Iris pigment epithelial cell (primary cell): ENCODE results near the gene GNA15.

Source experiments
- DNase-seq: peaks from one replicate; pipeline ENCODE4 v3.0.0-alpha.2; 2011; ENCODE audit warnings: low read depth

Gene GNA15

DNA sequence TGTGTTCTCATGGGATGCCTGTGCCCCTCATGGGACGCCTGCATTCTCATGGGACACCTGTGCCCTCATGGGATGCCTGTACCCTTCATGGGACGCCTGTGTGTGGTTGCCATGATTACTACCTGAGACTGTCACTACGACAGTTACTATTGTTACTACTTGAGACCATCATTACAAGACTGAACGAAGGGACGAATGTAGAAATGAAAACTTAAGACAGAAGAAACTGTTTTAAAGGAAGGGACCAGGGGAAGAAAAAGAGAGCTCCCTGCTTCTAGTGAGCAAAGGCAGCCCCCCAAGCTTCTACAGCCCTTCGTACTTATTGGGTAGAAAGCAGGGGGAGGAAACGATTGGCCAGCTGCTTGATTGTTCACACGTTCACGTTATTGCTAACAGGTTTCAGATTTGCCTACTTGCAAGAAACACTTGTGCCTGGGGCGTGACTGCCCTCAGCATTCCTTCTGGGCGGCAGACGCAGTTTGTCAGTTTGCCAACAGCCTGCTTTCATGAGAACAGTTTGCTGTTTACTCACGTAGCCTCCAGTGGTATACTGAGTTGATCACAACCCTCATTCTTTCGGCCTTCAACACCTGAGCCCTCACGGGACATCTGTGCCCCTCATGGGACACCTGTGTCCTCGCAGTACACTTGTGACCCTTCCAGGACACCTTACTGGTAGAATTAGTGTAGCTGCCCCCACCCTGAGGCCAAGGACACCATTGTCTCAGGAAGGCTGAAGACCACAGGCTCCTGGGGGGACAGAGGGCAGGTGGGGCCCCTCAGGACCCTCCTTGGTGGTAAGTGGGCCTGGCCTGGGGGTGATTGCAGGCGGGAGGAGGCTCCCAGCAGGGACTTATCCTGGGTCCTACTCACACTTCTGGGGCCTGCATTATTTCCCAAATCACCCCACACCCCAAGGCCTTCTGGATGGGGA lies 40.2 kb downstream of the GNA15 start:
- peak; percentile 71 for DNase-seq

- DNase-seq: peak; percentile 59
Observed at GRCh38 chr19:3176715-3177501, 41.1 kb downstream of the GNA15 start.

DNA sequence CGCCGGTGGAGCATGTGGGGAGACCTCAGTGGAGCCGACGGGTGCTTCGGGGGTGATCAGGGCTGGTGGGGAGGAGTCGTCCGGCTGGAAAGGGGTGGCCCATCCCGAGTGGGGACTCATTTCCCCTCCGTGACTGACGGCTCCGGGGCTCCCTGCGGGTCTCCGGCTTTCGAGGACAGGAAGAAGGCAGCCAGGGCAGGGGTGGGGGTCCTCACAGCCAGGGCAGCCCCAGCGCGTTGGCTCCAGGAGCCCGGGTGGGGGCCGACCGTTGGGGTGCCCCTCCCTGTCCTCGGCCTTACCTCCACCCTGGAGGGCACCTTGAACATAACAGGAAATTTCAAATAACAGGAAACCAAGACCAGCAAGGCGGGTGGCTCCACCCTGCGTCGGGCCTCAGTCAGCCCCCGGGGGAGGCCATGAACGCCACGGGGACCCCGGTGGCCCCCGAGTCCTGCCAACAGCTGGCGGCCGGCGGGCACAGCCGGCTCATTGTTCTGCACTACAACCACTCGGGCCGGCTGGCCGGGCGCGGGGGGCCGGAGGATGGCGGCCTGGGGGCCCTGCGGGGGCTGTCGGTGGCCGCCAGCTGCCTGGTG lies 42.6 kb downstream of the GNA15 start, which contains the start of gene S1PR4:
S1PR4 (plus strand) TSS at position 393 of the 596 bp plus-strand sequence; CDS start at position 417, 24 bp downstream.
- no peak for DNase-seq

DNA sequence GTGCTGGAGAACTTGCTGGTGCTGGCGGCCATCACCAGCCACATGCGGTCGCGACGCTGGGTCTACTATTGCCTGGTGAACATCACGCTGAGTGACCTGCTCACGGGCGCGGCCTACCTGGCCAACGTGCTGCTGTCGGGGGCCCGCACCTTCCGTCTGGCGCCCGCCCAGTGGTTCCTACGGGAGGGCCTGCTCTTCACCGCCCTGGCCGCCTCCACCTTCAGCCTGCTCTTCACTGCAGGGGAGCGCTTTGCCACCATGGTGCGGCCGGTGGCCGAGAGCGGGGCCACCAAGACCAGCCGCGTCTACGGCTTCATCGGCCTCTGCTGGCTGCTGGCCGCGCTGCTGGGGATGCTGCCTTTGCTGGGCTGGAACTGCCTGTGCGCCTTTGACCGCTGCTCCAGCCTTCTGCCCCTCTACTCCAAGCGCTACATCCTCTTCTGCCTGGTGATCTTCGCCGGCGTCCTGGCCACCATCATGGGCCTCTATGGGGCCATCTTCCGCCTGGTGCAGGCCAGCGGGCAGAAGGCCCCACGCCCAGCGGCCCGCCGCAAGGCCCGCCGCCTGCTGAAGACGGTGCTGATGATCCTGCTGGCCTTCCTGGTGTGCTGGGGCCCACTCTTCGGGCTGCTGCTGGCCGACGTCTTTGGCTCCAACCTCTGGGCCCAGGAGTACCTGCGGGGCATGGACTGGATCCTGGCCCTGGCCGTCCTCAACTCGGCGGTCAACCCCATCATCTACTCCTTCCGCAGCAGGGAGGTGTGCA lies 43.3 kb downstream of the GNA15 start:
- no peak for DNase-seq

DNA sequence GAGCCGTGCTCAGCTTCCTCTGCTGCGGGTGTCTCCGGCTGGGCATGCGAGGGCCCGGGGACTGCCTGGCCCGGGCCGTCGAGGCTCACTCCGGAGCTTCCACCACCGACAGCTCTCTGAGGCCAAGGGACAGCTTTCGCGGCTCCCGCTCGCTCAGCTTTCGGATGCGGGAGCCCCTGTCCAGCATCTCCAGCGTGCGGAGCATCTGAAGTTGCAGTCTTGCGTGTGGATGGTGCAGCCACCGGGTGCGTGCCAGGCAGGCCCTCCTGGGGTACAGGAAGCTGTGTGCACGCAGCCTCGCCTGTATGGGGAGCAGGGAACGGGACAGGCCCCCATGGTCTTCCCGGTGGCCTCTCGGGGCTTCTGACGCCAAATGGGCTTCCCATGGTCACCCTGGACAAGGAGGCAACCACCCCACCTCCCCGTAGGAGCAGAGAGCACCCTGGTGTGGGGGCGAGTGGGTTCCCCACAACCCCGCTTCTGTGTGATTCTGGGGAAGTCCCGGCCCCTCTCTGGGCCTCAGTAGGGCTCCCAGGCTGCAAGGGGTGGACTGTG lies 44.0 kb downstream of the GNA15 start:
- no peak for DNase-seq

- no peak for DNase-seq
Observed at GRCh38 chr19:3183721-3184641, 48.1 kb downstream of the GNA15 start.

GRCh38 chr19:3184847-3185460 lies 49.1 kb downstream of the GNA15 start:
- DNase-seq: peak; percentile 71

DNA sequence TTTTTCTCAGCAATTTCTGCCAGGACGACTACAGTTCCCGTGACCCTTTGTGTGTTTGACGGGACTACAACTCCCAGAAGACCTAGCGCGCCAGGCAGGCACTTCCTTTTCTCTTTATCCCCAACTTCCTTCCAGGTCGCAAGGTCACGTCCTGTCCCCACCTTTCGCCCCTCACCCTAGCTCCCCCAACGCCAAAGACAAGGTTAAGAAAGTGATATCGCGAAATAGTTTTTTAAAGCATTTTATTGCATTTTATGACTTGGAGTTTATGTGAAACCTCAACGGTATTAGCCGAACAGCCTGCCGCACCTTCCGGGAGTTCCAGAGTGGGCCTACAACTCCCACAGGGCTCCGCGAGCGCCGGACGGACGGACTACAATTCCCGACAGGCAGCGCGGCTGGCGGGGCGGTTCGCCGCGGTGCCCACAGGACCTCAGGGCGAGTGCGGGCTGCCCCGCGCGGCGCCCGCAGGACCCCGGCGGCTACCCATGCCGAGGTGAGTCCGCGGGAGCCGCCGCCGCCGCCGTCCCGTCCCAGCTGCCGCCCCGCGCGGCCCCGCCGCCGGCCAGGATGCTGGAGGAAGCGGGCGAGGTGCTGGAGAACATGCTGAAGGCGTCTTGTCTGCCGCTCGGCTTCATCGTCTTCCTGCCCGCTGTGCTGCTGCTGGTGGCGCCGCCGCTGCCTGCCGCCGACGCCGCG lies 49.8 kb downstream of the GNA15 start, which contains the start of gene NCLN:
NCLN (plus strand) TSS at position 470 of the 699 bp plus-strand sequence; CDS start at position 571, 101 bp downstream.
- peak; percentile 94 for DNase-seq

DNA sequence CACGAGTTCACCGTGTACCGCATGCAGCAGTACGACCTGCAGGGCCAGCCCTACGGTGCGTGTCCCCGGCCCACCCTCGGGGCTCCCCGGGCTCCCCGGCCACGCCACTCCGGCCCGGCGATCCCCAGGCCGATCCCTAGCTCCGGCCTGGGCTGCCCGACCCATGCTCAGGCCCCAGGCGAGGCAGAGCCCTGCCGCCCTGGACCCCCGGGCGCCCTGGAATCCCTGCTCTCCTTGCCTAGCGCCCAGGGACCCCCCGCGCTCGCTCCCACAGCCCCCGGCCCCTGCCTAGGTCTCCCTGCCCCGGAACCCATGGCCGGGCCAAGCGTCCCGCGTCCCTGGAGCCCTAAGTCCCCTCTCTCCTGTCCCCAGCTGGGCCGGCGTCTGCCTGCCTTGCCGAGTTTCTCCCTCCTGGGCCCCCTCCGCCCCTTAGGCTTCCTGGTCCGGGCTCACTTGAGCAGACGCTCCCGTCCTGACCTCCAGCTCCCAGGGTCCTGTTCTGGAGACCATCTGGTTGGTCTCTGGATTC lies 50.4 kb downstream of the GNA15 start:
- no peak for DNase-seq

DNA sequence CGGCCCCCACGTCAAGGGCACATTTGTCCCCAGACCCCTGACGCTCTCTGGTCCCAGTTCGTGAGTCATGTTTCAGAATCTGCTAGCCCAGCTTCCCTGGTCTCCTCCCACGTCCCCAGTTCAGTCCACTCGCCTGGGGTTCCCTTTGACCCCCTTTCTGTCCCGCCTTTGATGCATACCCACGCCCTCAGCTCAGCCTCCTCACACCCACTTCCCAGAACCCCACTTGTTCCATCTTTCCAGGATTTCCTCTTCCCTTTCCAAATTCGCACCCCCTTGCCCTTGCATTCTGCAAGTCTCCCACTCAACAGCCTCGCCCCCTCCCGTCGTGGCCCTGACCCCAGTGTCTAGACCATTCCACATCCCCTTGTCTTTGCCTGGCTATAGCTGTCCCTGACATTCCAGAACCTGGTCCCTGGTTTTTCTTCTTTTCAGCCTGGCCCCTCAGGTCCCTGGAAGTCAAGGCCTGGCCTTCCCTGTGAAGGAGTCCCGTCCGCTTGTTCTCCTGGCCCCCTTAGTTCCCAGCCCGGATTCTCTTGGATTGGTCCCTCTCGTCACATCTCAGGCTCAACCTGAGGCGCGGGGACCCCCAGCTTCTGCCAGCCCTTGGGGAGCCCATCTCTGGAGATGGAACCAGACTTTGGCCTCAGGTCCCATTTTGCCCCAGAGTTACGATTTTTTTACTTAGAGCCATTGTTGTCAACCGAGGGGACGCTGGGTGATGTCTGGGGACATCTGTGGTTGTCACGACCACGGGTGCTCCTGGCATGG lies 51.2 kb downstream of the GNA15 start:
- DNase-seq: no peak

DNA sequence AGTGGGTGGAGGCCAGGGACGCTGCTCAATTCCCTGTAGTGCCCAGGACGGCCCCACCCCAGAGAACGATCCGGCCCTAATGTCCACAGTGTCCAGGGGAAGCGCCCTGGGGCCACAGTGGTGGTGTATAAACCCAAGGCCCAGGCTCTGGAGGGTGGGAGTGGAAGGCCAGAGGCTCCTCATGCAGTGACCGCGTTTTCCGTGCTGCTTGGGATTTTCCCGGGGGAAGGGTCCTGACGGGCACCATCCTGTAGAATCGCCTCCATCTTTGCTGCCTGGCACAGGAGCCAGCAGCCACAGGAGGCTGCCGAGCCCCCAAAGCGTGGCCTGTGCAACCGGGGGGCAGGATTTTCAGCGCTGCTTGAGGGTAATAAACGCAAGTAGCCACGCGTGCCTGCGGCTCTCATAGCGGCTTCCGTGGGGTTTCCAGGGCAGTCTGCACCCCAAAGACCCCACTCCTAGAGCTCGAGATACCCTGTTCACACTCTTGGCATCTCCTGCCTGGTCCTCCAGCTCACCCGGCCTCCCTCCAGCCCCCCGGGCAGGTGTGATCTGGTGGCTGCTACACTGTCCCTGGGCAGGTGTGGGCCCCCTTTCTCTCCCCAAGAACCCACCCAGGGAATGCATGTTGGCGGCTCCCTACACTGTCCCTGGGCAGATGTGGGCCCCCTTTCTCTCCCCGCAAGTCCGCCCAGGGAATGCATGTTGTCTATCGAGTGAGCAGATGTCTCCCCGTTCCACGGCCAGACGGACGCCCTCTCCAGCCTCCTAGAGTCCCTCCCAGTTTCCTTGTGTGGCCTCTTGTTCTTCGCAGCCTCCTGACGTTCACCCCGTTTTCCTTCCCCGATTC lies 52.1 kb downstream of the GNA15 start:
- DNase-seq: no peak

DNA sequence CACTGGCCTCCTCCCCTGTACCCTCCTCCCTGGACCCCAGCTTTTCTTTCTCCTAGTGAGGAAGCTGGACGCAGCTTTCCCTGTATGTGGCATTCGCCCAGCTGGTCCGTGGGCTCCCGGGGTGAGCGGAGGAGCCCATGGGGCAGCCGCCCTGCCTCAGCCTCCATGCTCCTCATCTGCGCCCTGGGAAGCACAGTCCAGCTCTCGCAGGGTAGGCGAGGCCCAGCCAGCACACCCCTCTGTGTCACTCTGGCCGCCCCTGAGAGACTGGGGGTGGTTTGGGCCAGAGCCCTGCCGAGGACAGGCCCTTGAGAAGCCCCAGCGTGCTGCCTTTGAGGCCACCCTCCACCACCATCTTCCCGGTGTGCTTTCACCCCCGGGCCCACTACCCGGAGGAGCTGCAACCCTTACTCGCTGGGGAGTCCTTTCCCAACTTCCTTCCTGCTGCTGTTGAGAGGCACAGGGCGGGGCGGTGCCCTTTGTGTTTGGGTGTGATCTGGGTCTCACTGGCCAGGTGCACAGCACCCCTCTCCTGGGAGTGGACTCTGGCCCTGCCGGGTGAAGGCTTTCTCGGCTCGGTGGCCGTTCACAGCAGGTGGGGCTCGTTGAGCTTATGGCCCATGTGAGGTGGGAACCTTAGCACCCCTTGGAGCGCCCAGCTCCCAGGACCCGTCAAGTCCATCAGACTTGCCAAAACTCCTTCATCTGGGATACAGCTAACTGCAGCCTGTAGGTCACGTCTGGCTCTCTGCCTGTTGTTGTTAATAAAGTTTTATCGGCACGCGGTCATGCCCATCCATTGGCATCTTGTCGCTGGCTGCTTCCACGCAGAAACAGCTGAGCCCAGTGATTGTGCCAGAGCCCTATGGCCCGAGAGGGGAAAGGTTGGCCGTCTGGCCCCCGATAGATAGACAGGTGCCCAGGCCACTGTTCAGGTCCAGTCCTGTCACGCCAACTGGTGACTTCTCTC lies 53.1 kb downstream of the GNA15 start:
- no peak for DNase-seq

- DNase-seq: no peak
Observed at GRCh38 chr19:3189702-3190469, 54.1 kb downstream of the GNA15 start.

GRCh38 chr19:3190470-3190770 lies 54.6 kb downstream of the GNA15 start:
- no peak for DNase-seq
